Parathyroid adenoma (tissue), 2 donors: ENCODE measurements around the gene RUFY1.

Source experiments
- H2AFZ ChIP-seq: fragments of 300-600 bp; sonication (generic); one replicate; pipeline ENCODE4 v1.7.0; 2017; ENCODE audit warnings: antibody characterized with exemption, mild to moderate bottlenecking
- H3K27ac ChIP-seq: fragments of 300-600 bp; sonication (generic); one replicate; pipeline ENCODE4 v1.7.0; 2017
- H3K27me3 ChIP-seq: fragments of 300-600 bp; sonication (generic); one replicate; pipeline ENCODE4 v1.7.0; 2017; ENCODE audit warnings: low read length; ENCODE audit not compliant: control insufficient read depth, insufficient read depth
- H3K36me3 ChIP-seq: fragments of 300-600 bp; sonication (generic); one replicate; pipeline ENCODE4 v1.7.0; 2017; ENCODE audit warnings: low read length; ENCODE audit not compliant: control insufficient read depth, insufficient read depth
- H3K4me1 ChIP-seq: fragments of 300-600 bp; sonication (generic); one replicate; pipeline ENCODE4 v1.7.0; 2017; ENCODE audit warnings: control low read depth
- H3K4me2 ChIP-seq: fragments of 300-600 bp; sonication (generic); one replicate; pipeline ENCODE4 v1.7.0; 2017; ENCODE audit warnings: low read length
- H3K4me3 ChIP-seq: fragments of 300-600 bp; sonication (generic); one replicate; pipeline ENCODE4 v1.7.0; 2017; ENCODE audit warnings: low read depth, low read length
- H3K79me2 ChIP-seq: fragments of 300-600 bp; sonication (generic); one replicate; pipeline ENCODE4 v1.7.0; 2017; ENCODE audit warnings: control low read depth
- H3K9ac ChIP-seq: fragments of 300-600 bp; sonication (generic); one replicate; pipeline ENCODE4 v1.7.0; 2017; ENCODE audit warnings: mild to moderate bottlenecking
- H3K9me3 ChIP-seq: fragments of 300-600 bp; sonication (generic); one replicate; pipeline ENCODE4 v1.7.0; 2017; ENCODE audit warnings: low read length; ENCODE audit not compliant: control insufficient read depth
- CTCF ChIP-seq: fragments of 300-600 bp; sonication (generic); IDR thresholded peaks from one replicate; pipeline ENCODE4 v1.7.0; 2017; ENCODE audit warnings: antibody characterized with exemption, mild to moderate bottlenecking
- donor health status: primary hyperparathyroidism.

The RUFY1 gene

GRCh38 chr5:179615203-179615602 lies 64.8 kb downstream of the RUFY1 start:
- no peak overlapping the region for H3K4me3 ChIP-seq
- no peaks in the 10 kb centered on the region for H3K9me3 ChIP-seq
- no peak overlapping the region for H3K9ac ChIP-seq
- peaks cover 38% of the 10 kb centered on the region for H3K4me1 ChIP-seq
- H3K27ac ChIP-seq, result peak overlapping the region; percentile 27
- no peak for TF ChIP-seq CTCF
- H2AFZ ChIP-seq, result no peak overlapping the region
- no peaks in the 10 kb centered on the region for H3K36me3 ChIP-seq
- peaks cover 7% of the 10 kb centered on the region for H3K79me2 ChIP-seq
- no peaks in the 10 kb centered on the region for H3K27me3 ChIP-seq
- no peak overlapping the region for H3K4me2 ChIP-seq

DNA sequence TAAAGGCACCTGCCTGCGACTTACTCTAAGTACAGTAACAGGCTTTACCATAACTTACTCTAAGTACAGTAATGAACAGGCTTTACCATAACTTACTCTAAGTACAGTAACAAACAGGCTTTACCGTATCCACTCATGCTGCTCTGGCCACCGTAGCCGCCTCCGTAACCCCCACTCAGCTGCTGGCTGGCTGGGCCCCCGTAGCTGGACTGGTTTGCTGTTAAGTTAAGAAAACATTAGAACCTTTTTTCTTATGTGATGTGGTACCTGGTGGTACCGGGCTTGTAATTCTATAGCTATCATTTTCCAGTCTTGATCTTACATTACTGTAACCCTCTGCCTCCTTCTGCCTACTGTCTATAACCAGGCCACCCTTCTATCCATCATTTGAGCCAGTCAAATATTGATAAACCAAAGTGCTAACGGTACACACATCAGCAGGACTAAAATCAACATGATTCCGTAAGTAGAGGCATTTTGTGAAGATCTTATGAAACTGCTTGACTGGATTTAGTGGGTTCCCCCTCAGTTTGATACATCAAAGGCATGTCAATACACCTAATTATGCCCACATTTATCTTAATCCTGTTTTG lies 65.7 kb downstream of the RUFY1 start:
- H3K27me3 ChIP-seq, result no peaks in the 10 kb centered on the region
- no peak overlapping the region for H3K4me3 ChIP-seq
- H3K36me3 ChIP-seq, result no peaks in the 10 kb centered on the region
- H2AFZ ChIP-seq, result no peak overlapping the region
- H3K27ac ChIP-seq, result peak overlapping the region; percentile 21
- peaks cover 41% of the 10 kb centered on the region for H3K4me1 ChIP-seq
- H3K9me3 ChIP-seq, result no peaks in the 10 kb centered on the region
- peaks cover 16% of the 10 kb centered on the region for H3K79me2 ChIP-seq
- no peak for TF ChIP-seq CTCF
- no peak overlapping the region for H3K4me2 ChIP-seq
- H3K9ac ChIP-seq, result no peak overlapping the region

GRCh38 chr5:179617930-179618329 lies 67.6 kb downstream of the RUFY1 start:
- no peak overlapping the region for H2AFZ ChIP-seq
- H3K4me1 ChIP-seq, result peaks cover 35% of the 10 kb centered on the region
- H3K9me3 ChIP-seq, result no peaks in the 10 kb centered on the region
- H3K4me3 ChIP-seq, result no peak overlapping the region
- peaks cover 25% of the 10 kb centered on the region for H3K79me2 ChIP-seq
- TF ChIP-seq CTCF, result no peak
- H3K9ac ChIP-seq, result no peak overlapping the region
- H3K4me2 ChIP-seq, result no peak overlapping the region
- no peaks in the 10 kb centered on the region for H3K36me3 ChIP-seq
- no peak overlapping the region for H3K27ac ChIP-seq
- H3K27me3 ChIP-seq, result no peaks in the 10 kb centered on the region

- Histone ChIP-seq H3K4me3 (peak overlapping the region; percentile 99), H3K27ac (no peak overlapping the region), H3K36me3 (no peaks in the 10 kb centered on the region), H3K4me1 (peaks cover 25% of the 10 kb centered on the region), H3K4me2 (peak overlapping the region; percentile 71), H3K9me3 (no peaks in the 10 kb centered on the region), H3K79me2 (peaks cover 28% of the 10 kb centered on the region), H2AFZ (no peak overlapping the region), H3K27me3 (no peaks in the 10 kb centered on the region), H3K9ac (no peak overlapping the region)
- TF ChIP-seq CTCF, result no peak
Observed at GRCh38 chr5:179618923-179619554, 68.7 kb downstream of the RUFY1 start.

DNA sequence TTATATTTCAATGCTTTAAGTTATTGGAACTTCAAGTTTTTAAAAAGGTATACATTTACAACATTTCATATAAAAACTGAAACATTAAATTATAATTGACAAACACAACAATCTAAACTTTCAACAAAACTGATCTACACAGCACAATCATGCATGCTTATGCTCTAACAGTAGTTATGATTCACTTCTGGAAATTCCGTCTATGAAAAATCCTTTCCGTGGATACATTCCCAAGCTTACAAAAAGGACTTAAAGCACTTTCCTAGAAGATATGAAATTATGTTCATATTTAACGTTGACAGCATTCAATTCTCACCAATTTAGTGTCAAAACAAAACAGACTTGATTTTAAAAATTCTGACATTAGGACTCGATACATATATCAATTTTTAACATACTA lies 69.4 kb downstream of the RUFY1 start:
- Histone ChIP-seq H3K36me3 (no peaks in the 10 kb centered on the region), H3K4me1 (peaks cover 31% of the 10 kb centered on the region), H2AFZ (no peak overlapping the region), H3K9me3 (no peaks in the 10 kb centered on the region), H3K4me3 (peak overlapping the region; percentile 99), H3K27me3 (no peaks in the 10 kb centered on the region), H3K9ac (no peak overlapping the region), H3K79me2 (peaks cover 28% of the 10 kb centered on the region), H3K27ac (no peak overlapping the region), H3K4me2 (peak overlapping the region; percentile 71)
- TF ChIP-seq CTCF, result no peak
